NCI-H524 treated with DMSO at 0.1 percent for 48 hours (cell line): ENCODE measurements around the gene ABCB8.
"Not testable (repeated sequence)": the region's sequence is repeated elsewhere in the genome, so short reads cannot be mapped to it uniquely, and the experiment has no call there.

Experiments used
- DNase-seq: peaks from one replicate; lab custom pipeline; 2025; lab: John Stamatoyannopoulos, UW

ABCB8 gene

DNA sequence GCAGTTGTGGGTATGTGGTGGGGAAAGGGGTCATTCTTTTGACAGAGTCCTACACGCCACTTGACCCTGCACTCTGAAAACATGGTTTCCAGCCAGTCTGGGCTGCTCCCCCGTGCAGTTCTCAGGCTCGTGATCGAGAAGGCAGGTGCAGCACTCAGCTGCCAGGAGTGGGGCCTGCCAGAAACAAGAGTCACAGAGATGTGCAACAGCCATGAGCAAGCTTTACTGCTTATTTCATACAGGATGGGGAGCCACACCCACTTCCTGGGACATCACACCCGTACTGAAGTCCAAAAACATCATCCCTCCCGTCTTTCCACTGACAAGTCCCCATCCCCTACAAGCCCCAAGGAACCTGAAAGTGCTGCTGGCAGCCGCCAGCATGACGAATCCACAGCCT lies 13.3 kb upstream of the ABCB8 start:
- no peak for DNase-seq

DNA sequence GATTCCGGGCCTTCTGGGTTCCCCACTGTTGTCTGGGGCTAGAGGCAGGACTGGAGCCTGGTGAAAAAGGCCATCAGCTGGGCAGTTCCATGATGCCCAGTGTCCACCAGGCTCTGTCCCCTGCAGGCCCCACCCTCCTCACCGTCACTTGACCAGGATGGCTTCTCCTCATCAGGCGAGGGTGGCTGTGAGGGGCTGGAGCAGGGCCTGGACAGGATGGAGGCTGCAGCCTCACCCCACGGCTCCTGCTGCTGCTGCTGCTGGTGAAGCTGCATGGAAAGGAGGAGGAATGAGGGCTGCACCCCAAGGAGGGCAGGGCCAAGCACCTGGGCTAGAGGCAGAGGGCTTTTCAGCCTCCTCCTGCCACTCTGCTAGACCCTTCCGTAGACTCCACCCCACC lies 12.3 kb upstream of the ABCB8 start:
- no peak for DNase-seq

DNA sequence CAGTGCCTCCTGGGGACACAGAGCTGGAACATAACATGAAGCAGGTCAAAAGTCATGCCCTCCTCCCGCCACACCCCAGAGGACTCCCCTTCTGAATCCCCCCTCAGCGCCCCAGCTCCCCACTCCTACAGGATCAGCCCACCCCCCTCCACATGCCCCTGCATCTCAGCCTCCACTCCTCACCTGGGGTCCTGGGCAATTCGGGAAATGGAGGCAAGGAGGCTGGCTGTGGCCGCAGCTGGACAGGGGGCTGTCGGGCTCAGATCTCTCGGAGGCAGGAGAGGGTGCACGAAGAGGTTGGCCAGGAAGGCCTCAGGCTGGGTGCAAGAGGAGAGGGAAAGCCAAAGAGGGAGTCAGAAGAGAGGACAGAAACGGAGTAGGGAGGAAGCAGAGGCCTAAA lies 11.7 kb upstream of the ABCB8 start:
- no peak for DNase-seq

DNA sequence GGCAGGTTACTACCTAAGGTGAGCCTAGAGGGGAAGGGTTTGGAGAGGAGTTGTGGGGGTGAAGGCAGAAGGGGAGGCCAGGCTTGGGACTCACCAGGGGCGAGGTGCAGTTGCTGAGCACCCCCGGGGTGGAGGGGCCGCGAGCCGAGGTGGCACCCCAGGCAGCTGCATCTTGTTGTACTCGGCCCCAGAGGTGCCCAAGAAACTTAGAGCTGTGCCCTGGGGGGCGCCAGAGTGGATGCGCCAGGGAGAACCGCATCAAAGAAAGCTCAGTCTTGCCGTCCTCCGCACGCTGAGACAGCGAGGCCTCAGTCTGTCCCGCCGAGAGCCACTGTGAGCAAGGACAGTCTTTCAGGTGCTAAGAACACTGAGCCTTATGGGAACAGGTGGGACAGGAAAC lies 11.3 kb upstream of the ABCB8 start:
- no peak for DNase-seq

DNA sequence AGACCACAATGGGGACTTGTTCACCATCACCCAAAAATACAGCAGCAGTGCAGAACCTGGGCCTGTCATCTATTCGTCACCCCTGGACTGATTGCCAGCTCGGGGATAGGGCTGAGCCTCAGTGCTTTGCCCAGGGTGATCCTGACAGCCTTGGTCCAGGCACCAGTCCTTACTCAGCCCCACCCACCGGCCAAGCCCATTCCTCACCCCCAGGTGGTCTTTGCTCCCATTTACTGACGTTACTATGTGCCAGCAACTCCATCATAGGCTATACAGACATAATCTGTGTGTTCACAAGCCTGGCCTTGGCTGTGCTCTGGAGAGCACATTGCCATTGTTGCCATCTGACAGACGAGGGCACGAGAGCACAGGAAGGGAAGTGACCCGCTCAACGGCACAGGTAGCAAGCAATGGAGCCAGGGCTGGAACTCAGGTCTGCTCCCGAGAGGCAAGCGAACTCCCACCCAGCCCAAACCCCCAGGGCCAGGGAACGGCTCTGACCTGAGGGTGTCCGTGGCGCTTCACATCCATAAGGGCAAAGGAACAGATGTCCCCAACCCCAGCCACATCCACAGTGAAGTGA lies 10.8 kb upstream of the ABCB8 start:
- DNase-seq = no peak

DNA sequence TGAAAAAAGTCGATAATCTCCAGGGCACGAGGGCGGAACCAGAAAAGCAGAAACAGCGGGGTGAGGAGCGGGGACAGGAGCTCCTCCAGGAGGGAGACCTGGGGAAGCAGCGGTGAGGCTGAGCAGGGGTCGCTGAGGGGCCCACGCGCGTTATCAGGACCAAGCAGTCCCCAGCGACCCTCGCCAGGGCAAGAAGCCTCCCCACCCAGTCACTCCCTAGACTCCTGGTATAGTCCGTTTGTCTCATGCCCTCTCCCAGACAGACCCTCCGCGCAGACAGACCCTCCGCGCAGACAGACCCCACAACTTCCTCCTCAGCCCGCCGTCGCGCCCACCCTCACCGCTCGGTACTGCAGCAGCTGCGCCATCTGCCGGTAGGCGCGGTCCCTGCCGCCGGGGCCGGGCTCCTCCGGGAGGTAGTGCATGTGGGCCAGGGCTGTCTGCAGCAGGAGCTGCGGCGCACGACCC lies 10.3 kb upstream of the ABCB8 start:
- no peak for DNase-seq

DNA sequence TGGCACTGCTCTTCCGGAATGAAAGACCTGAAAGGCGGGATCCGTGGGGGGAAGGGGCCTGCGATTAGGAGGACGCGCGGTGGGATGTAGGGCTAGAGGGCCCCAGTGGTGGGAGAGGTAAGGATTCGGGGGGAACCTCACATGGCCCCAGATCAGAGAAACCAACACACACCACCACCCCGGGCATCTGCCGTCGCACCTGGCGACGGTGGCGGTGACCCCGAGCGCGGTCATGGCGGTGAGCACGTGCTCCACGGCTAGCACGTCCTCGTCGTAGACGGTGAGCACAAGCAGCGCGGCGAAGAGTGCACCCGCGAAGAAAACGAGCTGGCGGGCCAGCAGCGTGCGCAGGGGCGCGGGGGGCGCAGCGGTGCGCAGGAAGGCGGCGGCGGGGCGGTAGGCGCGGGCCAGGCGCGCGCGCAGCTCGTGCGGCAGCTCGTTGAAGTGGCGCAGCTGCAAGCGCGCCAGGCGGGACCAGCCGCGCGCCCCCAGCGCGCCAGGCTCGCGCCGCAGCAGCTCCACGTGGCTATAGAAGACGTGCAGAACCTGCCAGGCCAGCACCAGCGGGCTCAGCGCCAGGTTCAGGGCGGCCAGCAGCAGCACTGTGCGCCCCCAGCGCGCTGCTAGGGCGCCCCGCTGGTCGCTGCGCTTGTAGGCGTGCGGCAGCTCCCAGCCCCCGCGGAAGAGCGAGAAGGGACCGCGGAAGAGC lies 9.7 kb upstream of the ABCB8 start:
- DNase-seq = no peak

DNA sequence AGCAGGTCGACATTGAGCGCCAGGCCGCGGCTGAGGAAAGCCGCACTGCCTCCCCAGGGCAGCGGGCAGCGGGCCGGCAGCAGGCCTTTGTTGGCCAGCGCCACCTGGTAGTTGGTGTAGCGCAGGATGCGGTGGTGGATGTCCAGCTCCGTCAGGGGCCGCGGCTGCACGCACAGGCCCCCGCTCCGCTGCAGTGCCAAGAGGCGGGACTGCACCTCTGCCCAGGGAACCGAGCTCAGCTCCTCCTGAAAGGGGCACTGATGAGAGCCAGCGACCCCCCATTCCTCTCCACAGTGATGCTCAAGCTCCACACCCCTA lies 9.2 kb upstream of the ABCB8 start:
- DNase-seq = no peak

DNA sequence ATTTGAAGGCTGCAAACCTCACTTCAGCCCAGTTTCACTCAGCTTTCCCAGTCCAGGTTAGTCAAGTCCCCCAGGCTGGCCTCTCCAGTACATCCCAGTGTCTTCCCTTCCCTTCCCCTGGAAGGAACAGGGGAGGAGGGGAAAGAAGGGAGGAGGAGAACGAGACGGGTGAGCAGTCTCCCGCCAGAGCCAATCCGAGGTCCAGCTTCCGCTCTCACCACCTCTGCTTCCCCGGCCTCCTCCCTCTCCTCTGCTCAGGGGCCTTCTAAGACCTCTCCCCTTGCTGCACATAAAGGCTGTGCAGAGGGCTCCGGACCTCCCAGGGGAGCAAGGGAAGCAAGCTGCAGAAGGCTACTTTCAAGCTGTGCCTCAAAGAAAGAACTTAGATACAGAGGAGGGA lies 8.0 kb upstream of the ABCB8 start:
- no peak for DNase-seq

DNA sequence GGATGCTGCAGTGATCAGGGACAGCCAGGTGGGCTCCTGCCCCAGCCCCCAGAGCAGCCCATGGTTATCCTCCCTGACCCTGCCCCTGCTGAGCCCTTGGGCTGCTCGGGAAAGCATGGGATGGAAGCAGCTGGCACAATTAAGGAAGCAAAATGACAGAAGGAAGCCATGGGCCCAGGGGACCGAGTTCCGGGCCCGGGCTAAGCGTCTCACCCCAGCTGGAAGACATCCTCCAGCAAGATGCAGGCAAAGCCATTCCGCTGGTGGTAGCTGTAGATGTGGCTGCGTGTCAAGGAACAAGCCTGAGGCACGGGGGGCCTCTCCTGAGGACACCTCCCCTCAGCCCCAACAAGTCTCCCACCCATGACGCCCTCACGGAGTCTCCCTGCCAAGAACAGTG lies 5.0 kb upstream of the ABCB8 start:
- DNase-seq = no peak

DNA sequence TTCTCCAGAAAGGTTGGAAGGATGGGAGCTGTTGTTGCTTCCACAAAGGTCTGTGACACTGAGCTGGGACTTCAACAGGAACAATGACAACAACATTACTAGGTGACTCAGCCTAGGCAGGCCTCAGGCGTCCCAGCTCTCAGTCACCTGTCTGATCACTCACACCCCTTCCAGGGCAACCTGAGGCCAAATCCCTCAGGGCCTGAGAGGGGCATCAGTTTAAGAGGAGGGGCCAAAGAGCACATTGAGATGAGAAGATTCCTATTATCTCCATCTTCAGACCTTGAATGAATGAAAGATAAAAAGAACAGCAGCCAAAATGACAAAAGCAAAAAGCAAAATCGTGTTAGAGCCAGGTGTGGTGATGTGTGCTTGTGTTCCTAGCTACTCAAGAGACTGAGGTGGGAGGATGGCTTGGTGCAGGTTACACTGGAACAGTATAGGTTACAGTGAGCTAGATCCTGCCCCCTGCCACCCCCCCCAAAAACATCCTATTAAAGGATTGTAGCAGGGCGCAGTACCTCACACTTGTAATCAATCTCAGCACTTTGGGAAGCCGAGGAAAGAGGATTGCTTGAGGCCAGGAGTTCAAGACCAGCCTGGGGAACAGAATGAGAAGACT lies 3.7 kb upstream of the ABCB8 start, which contains the start of gene ATG9B:
Gene ATG9B (minus strand): TSS at position 60 of the 622 bp plus-strand sequence. CDS start 71 bp downstream, outside the sequence.
- DNase-seq = no peak

DNA sequence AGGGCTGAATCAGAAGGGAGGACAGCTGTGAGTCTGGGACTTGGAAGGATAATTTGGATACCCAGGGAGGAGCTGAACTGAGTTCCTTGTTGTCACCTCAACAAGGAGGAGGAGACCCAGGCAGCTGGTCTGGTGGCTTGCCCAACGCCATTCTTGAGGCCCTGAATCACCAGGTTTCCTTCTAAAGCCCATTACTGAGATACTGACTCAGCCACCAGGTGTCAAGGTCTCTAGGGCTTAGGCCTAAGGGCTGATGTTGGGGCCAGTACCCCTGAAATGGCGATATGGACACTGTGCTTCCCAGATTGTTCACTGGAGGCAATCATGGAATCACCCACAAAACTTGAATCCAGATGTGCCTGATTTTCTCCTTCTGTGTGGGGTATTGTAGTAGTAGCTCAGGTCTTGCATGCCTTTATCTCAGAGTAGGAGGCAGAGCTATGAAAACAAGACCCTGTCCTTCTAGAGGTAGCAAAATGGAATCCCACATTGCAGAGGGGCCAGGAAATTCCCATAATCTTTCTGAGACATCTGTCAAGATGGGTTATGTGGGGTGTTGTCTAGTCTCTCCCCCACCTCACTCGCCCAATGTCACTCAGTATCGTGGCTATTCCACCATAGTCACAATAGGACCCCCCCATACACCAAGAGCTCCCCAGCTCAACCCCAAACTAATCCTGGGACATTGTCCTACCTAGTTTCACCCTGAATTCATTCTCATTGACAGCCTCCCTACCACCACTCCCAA lies 2.2 kb upstream of the ABCB8 start:
- DNase-seq = no peak

DNA sequence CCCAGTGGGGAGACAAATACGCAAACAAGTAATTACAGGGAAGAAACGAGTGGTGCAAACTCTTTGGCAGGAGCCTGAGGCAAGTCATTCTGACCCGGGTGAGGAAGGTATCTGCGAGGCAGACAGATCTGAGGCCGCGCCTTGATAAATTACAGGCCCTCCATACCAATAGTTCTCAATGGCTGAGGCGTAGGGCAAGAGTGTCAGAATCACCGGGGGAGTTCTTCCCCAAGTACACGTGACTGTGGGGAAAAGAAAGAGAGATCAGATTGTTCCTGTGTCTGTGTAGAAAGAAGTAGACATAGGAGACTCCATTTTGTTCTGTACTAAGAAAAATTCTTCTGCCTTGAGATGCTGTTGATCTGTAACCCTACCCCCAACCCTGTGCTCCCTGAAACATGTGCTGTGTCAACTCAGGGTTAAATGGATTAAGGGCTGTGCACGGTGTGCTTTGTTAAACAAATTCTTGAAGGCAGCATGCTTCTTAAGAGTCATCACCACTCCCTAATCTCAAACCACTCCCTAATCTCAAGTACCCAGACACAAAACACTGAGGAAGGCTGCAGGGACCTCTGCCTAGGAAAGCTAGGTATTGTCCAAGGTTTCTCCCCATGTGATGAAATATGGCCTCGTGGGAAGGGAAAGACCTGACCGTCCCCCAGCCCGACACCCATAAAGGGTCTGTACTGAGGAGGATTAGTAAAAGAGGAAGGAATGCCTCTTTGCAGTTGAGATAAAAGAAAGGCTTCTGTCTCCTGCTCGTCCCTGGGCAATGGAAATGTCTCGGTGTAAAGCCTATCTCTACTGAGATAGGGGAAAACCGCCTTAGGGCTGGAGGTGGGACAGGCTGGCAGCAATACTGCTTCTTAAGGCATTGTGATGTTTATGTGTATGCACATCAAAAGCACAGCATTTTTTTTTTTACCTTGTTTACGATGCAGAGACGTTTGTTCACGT lies 1.2 kb upstream of the ABCB8 start:
- not testable (repeated sequence) for DNase-seq

DNA sequence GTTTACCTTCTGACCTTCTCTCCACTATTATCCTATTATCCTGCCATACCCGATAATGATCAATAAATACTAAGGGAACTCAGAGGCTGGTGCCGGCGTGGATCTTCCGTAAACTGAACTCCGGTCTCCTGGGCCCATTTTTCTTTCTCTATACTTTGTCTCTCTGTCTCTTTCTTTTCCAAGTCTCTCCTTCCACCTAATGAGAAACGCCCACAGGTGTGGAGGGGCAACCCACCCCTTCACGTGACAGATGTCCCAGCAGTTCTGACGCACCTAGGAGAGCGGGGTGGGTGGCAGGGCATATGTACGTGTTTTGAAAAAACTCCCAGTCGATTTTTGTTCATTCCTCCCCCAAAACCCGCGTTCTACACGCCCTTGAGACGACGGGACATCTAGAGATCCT lies 521 bp upstream of the ABCB8 start:
- not testable (repeated sequence) for DNase-seq

DNA sequence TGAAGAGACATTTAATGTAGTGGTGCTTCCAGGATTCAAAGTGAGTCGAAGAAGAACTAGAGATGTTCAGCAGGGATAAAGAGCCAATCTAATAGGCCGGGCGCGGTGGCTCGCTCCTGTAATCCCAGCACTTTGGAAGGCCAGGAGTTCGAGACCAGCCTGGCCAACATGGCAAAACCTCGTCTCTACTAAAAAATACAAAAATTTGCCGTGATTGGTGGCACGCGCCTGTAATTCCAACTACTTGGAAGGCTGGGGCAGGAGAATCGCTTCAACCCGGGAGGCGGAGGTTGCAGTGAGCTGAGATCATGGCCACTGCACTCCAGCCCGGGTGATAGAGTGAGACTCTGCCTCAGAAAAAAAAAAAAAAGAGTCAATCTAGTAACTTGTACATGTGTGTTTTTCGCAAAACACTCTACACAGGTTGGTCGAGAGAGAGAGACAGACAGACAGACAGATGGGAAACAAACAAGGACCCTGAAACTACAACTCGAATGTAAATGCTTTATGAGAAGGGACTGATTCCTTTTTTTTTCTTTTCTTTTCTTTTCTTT lies 775 bp downstream of the ABCB8 start:
- no peak for DNase-seq

DNA sequence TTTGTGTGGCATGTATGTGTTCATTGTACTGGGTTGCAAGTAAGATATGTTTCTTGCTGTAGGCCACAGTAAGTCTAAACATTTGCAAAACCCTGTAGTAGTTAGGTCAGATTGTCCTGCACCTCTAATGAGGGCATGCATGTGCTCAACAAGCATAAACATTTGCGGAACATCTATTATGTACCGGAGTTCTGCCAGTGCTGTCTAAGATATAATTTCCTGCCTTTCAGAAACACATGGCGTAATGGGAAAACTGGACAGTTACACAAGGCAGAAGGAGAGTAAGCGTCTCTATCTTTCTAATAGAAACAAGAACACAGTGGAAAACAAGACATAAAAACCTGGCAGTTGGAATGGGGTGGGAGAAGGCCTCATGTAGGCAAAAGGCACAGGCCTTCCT lies 2.8 kb downstream of the ABCB8 start:
- no peak for DNase-seq

DNA sequence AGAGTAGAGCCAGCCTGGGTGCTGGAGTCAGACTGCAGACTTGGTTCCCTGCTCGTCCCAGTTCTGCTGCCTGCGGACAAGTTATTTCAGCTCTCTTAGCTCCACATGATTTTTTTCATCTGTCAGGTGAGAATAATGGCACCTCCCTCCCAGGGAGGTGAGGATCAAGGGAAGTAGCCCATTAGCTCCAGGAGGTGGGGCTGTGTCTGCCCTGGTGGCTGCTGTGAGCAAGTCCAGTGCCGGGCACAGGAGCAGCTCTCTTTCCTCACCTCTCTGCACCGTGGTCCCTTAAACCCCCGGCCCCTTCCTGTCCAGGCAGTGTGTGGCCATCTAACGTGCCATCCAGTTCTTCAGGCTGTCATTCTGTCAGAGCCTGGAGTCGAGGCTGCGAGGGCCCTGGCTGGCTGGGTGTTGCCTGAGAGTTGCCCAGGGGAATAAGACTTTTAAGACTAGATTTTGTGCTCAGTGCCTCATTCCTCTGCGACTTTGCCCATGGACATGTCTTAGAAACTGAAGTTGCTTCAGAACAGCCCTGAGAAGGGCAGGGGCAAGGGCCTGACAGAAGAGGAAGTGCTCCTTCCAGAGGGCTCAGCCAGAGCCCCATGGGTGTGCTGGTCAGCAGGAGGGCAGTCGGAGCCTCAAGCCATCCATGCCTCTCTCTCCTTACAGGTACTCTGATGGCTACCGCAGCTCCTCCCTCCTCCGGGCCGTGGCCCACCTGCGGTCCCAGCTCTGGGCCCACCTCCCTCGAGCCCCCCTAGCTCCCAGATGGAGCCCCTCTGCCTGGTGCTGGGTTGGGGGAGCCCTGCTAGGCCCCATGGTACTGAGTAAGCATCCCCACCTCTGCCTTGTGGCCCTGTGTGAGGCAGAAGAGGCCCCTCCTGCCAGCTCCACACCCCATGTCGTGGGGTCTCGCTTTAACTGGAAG lies 5.0 kb downstream of the ABCB8 start:
- no peak for DNase-seq

DNA sequence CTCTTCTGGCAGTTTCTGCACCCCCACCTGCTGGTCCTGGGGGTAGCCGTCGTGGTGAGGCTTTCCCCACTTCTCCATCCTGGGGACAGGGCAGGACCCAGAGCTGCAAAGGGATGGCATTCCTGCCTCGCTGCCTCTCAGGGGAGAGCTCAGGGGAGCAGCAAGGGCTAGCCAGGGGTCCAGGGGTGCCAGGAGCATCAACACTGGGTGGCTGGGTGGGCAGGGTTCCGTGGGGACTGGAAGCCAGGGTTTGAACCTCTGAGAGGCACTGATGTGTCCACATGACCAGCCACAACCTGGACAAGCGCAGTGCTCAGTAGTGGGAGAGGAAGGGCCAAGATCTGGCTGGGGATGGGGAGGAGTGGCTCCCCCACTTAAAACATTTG lies 5.6 kb downstream of the ABCB8 start:
- DNase-seq = no peak

DNA sequence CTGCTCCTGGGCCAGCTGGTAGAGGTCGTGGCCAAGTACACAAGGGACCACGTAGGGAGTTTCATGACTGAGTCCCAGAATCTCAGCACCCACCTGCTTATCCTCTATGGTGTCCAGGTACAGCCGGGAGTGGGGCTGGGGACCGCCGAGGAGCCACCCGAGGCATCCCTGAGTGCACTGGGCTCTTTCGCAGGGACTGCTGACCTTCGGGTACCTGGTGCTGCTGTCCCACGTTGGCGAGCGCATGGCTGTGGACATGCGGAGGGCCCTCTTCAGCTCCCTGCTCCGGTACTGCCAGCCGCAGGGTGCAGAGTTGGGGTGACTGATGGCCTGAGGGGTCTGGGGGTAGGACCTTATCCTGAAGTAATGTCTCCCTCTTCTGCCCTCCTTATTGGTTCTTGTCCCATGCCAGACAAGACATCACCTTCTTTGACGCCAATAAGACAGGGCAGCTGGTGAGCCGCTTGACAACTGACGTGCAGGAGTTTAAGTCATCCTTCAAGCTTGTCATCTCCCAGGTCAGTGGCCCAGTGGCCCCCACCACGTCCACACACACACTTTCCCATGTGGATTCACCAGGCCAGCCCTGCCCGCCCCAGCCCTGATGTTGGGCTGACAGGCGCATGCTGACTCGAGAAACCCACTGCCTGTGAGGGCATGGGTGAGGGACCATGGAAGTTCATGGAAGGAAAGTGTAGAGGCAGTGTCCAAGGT lies 6.2 kb downstream of the ABCB8 start:
- DNase-seq = no peak
